GM21619 (cell line): ENCODE measurements around the gene VPS35.
"Not testable (repeated sequence)": the region's sequence is repeated elsewhere in the genome, so short reads cannot be mapped to it uniquely, and the experiment has no call there.

Experiments
- ATAC-seq: cut with Tn5 transposase; IDR thresholded peaks from one replicate; pipeline ENCODE4 v1.9.1; 2021; ENCODE audit not compliant: unreplicated experiment

VPS35 gene

DNA sequence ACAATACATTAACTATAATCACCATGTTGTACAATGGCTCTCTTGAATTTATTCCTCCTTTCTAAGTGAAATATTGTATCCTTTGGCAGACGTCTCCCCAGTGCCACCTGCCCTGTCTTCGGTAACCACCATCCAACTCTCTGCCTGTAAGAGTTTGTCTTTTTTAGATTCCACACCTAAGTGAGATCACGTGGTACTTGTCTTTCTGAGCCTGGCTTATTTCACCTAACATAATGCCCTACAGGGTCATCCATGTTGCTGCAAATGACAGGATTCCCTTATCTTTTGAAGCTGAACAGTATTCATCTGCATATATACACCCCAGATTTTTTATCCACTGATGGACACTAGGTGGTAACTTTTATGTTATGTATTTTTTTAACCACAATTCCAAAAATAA is 24.7 kb upstream of the VPS35 start:
- ATAC-seq, result no peak

GRCh38 chr16:46712911-46713310 is 23.9 kb upstream of the VPS35 start:
- no peak for ATAC-seq

GRCh38 chr16:46711106-46712058 is 22.4 kb upstream of the VPS35 start:
- no peak for ATAC-seq

DNA sequence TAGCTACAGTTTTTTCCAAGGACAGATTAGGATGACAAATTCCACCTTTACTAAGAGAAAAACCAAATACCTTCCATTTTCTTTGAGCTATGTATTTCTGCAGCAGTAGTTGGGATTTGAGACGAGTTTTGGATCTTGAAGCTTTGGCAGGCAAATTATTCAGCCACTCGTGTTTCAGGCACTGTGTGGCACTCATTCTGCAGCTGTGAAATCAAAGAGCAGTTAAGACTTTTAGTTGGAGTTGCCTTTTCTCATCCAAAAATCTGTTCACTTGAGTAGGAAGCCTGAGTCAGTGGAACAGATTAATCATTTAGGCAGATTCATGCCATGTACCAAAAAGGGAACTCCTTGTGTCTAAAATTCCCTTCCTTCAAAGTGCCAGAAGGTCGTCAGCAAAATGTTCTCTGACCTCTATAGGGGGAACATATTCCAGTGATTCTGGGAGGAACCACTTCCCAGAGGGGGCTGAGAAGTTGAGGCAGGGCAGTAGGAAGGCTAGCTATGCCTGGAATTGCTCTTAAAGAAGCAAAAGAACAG is 20.6 kb upstream of the VPS35 start:
- ATAC-seq, result no peak

GRCh38 chr16:46706642-46707041 is 17.7 kb upstream of the VPS35 start:
- no peak for ATAC-seq

- ATAC-seq, result no peak
Measured at GRCh38 chr16:46702030-46702429, 13.1 kb upstream of the VPS35 start.

DNA sequence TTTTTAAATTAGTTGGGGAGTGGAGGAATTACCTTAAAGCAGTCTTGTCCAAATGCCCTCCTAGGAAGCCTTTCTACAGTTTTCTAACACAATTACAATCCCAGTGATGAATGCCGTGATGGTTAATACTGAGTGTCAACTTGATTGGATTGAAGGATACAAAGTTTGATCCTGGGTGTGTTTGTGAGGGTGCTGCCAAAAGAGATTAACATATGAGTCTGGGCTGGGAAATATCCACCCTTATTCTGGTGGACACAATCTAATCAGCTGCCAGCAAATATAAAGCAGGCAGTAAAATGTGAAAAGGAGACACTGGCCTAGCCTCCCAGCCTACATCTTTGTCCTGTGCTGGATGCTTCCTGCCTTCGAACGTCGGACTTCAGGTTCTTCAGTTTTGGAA is 12.6 kb upstream of the VPS35 start:
- ATAC-seq, result no peak

DNA sequence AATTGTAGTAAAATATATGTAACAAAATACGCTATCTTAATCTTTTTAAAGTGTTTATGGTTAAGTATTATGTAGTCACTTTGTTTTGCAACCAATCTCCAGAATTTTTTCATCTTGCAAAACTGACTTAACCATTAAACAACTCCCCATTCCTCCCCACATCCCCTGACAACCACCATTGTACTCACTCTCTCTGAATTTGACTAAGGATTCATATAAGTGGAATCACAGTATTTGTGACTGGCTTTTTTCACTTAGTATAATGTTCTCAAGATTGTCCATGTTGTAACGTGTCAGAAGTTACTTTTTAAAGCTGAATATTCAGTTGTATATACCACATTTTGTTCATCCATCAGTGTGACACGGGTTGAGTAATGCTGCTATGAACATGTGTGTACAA is 11.1 kb upstream of the VPS35 start:
- no peak for ATAC-seq

- no peak for ATAC-seq
Measured at GRCh38 chr16:46696957-46697356, 8.0 kb upstream of the VPS35 start.

- ATAC-seq, result no peak
Measured at GRCh38 chr16:46695937-46696336, 7.0 kb upstream of the VPS35 start.

DNA sequence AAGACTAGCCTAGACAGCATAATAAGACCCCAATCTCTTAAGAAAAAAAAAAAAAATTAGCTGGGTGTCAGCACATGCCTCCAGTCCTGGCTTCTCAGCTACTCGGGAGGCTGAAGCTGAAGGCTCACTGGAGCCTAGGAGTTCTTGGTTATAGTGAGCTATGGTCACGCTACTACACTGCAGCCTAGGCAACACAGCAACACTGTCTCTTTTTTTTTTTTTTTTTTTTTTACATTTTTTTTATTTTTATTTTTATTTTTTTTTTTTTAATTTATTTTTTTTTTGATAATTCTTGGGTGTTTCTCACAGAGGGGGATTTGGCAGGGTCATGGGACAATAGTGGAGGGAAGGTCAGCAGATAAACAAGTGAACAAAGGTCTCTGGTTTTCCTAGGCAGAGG is 4.6 kb upstream of the VPS35 start:
- ATAC-seq, result no peak

GRCh38 chr16:46691726-46692125 is 2.7 kb upstream of the VPS35 start:
- ATAC-seq, result no peak

DNA sequence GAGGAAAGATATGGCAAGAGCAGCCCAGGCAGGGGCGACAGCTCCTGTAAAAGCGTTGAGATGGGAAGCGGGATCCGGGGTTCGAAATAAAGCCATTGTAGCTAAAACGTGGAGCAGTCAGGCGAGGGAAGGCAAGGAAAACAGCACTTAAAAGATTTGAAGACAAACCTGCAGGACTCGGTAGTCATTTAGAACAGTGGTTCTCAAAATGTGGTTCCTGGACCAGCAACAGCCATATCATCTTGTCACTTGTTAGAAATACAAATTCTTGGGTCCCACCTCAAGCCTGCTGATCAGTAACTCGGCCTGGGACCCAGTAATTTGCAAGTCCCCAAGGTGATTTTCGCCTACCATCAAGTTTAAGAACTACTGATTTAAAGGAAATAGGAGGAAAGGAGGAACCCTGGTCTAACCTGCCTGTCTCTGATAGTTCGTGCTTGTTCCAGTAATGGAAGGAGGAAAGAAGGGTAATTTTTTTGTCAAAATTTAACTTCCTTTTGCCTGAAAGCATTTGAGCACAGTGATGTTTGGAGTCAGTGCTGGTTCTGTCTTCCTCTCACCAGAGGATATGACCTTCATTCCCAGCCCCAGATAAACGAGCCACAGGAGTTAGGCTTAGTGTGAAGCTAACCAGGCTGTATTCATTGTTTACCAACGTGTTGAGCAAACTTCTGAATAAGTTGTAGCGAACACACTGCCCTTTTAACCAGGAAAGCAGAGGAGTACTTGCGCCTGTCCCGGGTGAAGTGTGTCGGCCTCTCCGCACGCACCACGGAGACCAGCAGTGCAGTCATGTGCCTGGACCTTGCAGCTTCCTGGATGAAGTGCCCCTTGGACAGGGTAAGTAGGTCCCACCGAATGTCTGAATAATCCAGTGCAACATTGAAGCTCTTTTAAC is 1.6 kb upstream of the VPS35 start:
- no peak for ATAC-seq

- ATAC-seq, result peak; percentile 65
Measured at GRCh38 chr16:46689365-46690280, 645 bp upstream of the VPS35 start, which contains the start of gene ORC6. TSS of gene ORC6 (plus strand) at chr16:46689659. CDS start at chr16:46689706, 47 bp downstream.

DNA sequence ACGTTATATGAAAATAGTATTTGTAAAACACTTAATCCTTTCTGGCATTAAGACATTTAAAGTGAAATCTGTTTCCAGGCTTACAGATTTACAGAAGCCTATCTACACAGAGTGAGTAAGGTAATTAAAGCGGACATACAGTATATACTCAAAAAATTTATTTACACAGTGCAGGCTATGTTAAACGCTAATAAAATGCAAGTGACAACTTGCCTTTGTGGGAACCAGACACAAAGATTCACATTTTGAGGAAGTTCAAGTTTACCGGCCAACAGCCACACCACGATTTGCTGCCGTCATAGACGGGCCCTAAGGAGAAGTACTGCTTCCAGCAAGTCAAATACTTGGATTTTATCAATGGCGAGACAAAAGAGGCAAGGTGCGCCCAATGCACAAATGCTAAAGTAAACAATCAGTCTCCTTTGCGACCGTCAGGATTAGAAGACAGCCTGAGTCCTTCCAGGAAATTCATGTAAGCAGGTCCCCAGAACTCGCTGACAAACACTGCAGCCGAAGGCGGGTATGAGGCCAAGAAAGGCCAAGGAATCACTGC is 801 bp downstream of the VPS35 start:
- ATAC-seq, result no peak

GRCh38 chr16:46687486-46687885 is 1.5 kb downstream of the VPS35 start:
- ATAC-seq, result no peak

DNA sequence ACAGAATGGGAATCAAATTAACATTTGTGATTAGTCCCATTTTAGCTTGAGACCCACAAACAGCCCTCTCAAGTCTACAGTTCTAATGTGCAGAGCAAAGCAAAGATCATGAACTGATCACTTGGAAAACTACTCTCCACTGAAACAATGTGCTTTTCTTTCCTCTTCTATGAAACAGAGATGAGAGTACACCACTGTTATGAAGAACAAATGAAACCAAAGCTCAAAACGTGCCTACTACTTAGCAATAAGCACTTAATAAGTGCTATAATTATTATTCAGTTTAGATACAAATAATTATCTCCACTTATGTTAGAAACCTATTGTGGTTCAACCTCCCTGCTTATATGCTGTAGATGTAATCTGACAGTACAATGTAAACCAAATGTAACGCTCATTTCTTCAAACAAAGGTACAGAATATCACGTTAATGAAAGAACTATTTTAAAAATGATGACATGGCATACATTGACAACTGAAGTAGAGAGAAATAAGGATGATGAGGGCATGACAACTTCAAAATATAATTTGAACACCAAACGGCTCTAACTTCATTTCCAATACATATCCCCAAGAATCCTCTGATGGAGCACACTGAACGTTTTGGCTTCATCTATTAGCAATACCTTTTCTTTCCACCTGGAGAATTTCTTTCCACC is 2.0 kb downstream of the VPS35 start:
- ATAC-seq, result no peak

DNA sequence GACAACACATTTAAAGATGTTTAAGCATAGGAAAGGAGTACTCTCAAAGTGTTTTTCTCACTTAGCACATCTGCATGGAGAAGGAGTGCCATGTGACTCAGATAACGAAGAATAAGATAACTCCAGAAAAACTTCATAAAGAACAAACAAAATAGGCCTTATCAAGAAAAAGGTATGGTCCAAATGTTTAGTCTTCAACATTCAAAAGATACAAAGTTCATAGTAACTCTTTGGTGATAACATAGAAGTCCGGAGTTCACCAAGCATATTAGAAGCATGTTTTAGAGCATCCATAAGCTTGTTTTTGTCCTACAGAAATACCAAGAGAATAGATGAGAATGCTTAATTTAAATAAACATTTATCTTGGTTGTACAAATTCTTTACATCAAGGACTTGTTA is 7.1 kb downstream of the VPS35 start:
- not testable (repeated sequence) for ATAC-seq

- ATAC-seq, result not testable (repeated sequence)
Measured at GRCh38 chr16:46677943-46678342, 11.0 kb downstream of the VPS35 start.
